Measurements from ENCODE around the gene NCOA3. TPM values are rescaled to one million over a fixed set of nuclear protein-coding genes. Genes with fewer than 3 reads are reported as not detected.

The NCOA3 gene
- total RNA-seq, 1 donor: 53.3 TPM

GRCh38 chr20:47672166-47672565 lies 170.5 kb downstream of the NCOA3 start:
- no peak for DNase-seq (ENCODE audit: low read depth)
- no peak for TF ChIP-seq CTCF (IDR thresholded peaks at IDR 0.05; ENCODE audit: insufficient read depth, low read length)
- no peak overlapping the region for H3K4me3 ChIP-seq (ENCODE audit: low read depth, low read length)

- no peak overlapping the region for H3K4me3 ChIP-seq (ENCODE audit: low read depth, low read length)
- DNase-seq (ENCODE audit: low read depth): no peak
- no peak for TF ChIP-seq CTCF (IDR thresholded peaks at IDR 0.05; ENCODE audit: insufficient read depth, low read length)
Measured at GRCh38 chr20:47672886-47673670, 171.4 kb downstream of the NCOA3 start.

GRCh38 chr20:47673671-47673955 lies 171.9 kb downstream of the NCOA3 start:
- DNase-seq (ENCODE audit: low read depth): no peak
- TF ChIP-seq CTCF (IDR thresholded peaks at IDR 0.05; ENCODE audit: insufficient read depth, low read length): no peak
- no peak overlapping the region for H3K4me3 ChIP-seq (ENCODE audit: low read depth, low read length)

- DNase-seq (ENCODE audit: low read depth): no peak
- no peak for TF ChIP-seq CTCF (IDR thresholded peaks at IDR 0.05; ENCODE audit: insufficient read depth, low read length)
- no peak overlapping the region for H3K4me3 ChIP-seq (ENCODE audit: low read depth, low read length)
Measured at GRCh38 chr20:47674145-47674544, 172.5 kb downstream of the NCOA3 start.

GRCh38 chr20:47674686-47675085 lies 173.0 kb downstream of the NCOA3 start:
- no peak for TF ChIP-seq CTCF (IDR thresholded peaks at IDR 0.05; ENCODE audit: insufficient read depth, low read length)
- no peak for DNase-seq (ENCODE audit: low read depth)
- H3K4me3 ChIP-seq (ENCODE audit: low read depth, low read length): no peak overlapping the region

- TF ChIP-seq CTCF (IDR thresholded peaks at IDR 0.05; ENCODE audit: insufficient read depth, low read length): no peak
- H3K4me3 ChIP-seq (ENCODE audit: low read depth, low read length): no peak overlapping the region
- no peak for DNase-seq (ENCODE audit: low read depth)
Measured at GRCh38 chr20:47675190-47676142, 173.8 kb downstream of the NCOA3 start.

Data from fibroblast of the aortic adventitia (primary cell).